PC-9 (cell line): ENCODE results near the gene GRID2. TPM values are rescaled to one million over a fixed set of nuclear protein-coding genes. Genes with fewer than 3 reads are reported as not detected.

ENCODE experiments used
- BruUV-seq: library from RNA; stranded (reverse); fragments of 400-500 nt; replicated peaks from 2 replicates; lab custom pipeline; 2021; lab: Mats Ljungman, UMichigan
- CTCF ChIA-PET: fragments of 300-600 bp; sonication (Branson Sonifier 250); formaldehyde crosslinking; loops from one replicate; lab custom pipeline; 2022; ENCODE audit warnings: antibody characterized with exemption; lab: Charles Lee
- POLR2A ChIA-PET: fragments of 300-600 bp; sonication (Branson Sonifier 250); formaldehyde crosslinking; loops from one replicate; lab custom pipeline; 2022; ENCODE audit warnings: antibody characterized with exemption; ENCODE audit not compliant: unreplicated experiment; lab: Charles Lee
- DNase-seq, 2 experiments: peaks; one replicate each; pipeline versions ENCODE4 v3.0.0 to v3.0.0-alpha.2; 2015 to 2022; ENCODE audit warnings: mixed read lengths in 1 of 2
- H2AFZ ChIP-seq: fragments of 200-600 bp; sonication (generic); 2 replicates; pipeline ENCODE4 v1.8.1; 2017; ENCODE audit warnings: antibody characterized with exemption
- H3F3A ChIP-seq: fragments of 200-600 bp; sonication (generic); 2 replicates; pipeline ENCODE4 v1.8.1; 2017; ENCODE audit warnings: antibody characterized with exemption, mild to moderate bottlenecking, low read depth; ENCODE audit not compliant: insufficient read depth
- H3K27ac ChIP-seq: fragments of 200-600 bp; sonication (generic); 2 replicates; pipeline ENCODE4 v1.6.1; 2016; ENCODE audit warnings: mixed run types
- H3K27me3 ChIP-seq: fragments of 200-600 bp; sonication (generic); 2 replicates; pipeline ENCODE4 v1.6.1; 2016; ENCODE audit warnings: low read depth, mixed run types; ENCODE audit not compliant: insufficient read depth
- H3K36me3 ChIP-seq: fragments of 200-600 bp; sonication (generic); 2 replicates; pipeline ENCODE4 v1.6.1; 2016; ENCODE audit warnings: low read depth, mixed run types
- H3K4me1 ChIP-seq: fragments of 200-600 bp; sonication (generic); replicated peaks from 2 replicates; pipeline ENCODE4 v1.6.1; 2016; ENCODE audit warnings: mixed run types; ENCODE audit not compliant: insufficient read depth
- H3K4me2 ChIP-seq: fragments of 200-600 bp; sonication (generic); 2 replicates; pipeline ENCODE4 v1.6.1; 2017; ENCODE audit warnings: mixed run types
- H3K4me3 ChIP-seq: fragments of 200-600 bp; sonication (generic); 2 replicates; pipeline ENCODE4 v1.6.1; 2016; ENCODE audit warnings: mixed run types
- H3K79me2 ChIP-seq: fragments of 200-600 bp; sonication (generic); 2 replicates; pipeline ENCODE4 v1.6.1; 2017; ENCODE audit warnings: low read depth, mixed run types
- H3K9me2 ChIP-seq: fragments of 200-600 bp; sonication (generic); 2 replicates; pipeline ENCODE4 v1.8.1; 2017; ENCODE audit warnings: mild to moderate bottlenecking; ENCODE audit not compliant: insufficient read depth
- H3K9me3 ChIP-seq: fragments of 200-600 bp; sonication (generic); 2 replicates; pipeline ENCODE4 v1.8.1; 2016; ENCODE audit warnings: low read depth; ENCODE audit not compliant: insufficient read depth
- H4K20me1 ChIP-seq: fragments of 200-600 bp; sonication (generic); 2 replicates; pipeline ENCODE4 v1.8.1; 2017; ENCODE audit not compliant: insufficient read depth
- CTCF ChIP-seq: fragments of 200-600 bp; sonication (generic); conservative IDR thresholded peaks from 2 replicates; pipeline ENCODE4 v1.6.1; 2017; ENCODE audit warnings: mixed run types, antibody characterized with exemption, mild to moderate bottlenecking, moderate library complexity
- EZH2 ChIP-seq: fragments of 200-600 bp; sonication (generic); IDR thresholded peaks from 2 replicates; pipeline ENCODE4 v1.8.0; 2017; ENCODE audit warnings: antibody characterized with exemption, low read depth
- intact Hi-C: fragments of 100-400 bp; cut with micrococcal nuclease; formaldehyde crosslinking; loops from one replicate; pipeline ENCODE4 v1.10.0; 2022; ENCODE audit not compliant: unreplicated experiment
- total RNA-seq: library from RNA; stranded (reverse); gene quantifications from 2 replicates; pipeline ENCODE4 v1.2.3, GENCODE V29; 2021

GRID2 gene
- total RNA-seq, 1 experiment from 2014 or later: not detected

GRCh38 chr4:92677805-92678204, 374.0 kb downstream of the GRID2 start:
- Histone ChIP-seq H3K4me2 (no peak overlapping the region), H4K20me1 (no peaks in the 10 kb centered on the region), H3F3A (no peaks in the 10 kb centered on the region), H3K27ac (no peak overlapping the region), H3K9me3 (no peaks in the 10 kb centered on the region), H3K36me3 (no peaks in the 10 kb centered on the region), H3K79me2 (no peaks in the 10 kb centered on the region), H3K9me2 (no peaks in the 10 kb centered on the region), H3K4me1 (no peaks in the 10 kb centered on the region), H2AFZ (no peak overlapping the region), H3K4me3 (no peak overlapping the region), H3K27me3 (no peaks in the 10 kb centered on the region)
- DNase-seq: no peak
- ChIA-PET CTCF (no interaction called here), POLR2A (no interaction called here)
- intact Hi-C loops: no loop called here
- no TSS peak for BruUV-seq
- TF ChIP-seq CTCF: no peak
- TF ChIP-seq EZH2: no peak

- no peak overlapping the region for H3K4me2 ChIP-seq
- H3K4me3 ChIP-seq: no peak overlapping the region
- intact Hi-C loops: no loop called here
- no peak overlapping the region for H2AFZ ChIP-seq
- no peaks in the 10 kb centered on the region for H3K9me3 ChIP-seq
- TF ChIP-seq EZH2 (no peak), CTCF (no peak)
- CTCF ChIA-PET: no interaction called here
- H4K20me1 ChIP-seq: no peaks in the 10 kb centered on the region
- POLR2A ChIA-PET: no interaction called here
- no TSS peak for BruUV-seq
- no peaks in the 10 kb centered on the region for H3K9me2 ChIP-seq
- H3K79me2 ChIP-seq: no peaks in the 10 kb centered on the region
- H3K27ac ChIP-seq: no peak overlapping the region
- H3K36me3 ChIP-seq: no peaks in the 10 kb centered on the region
- H3K4me1 ChIP-seq: no peaks in the 10 kb centered on the region
- no peaks in the 10 kb centered on the region for H3F3A ChIP-seq
- no peaks in the 10 kb centered on the region for H3K27me3 ChIP-seq
- DNase-seq: no peak
Observed at GRCh38 chr4:92678292-92678691, 374.5 kb downstream of the GRID2 start.

- TF ChIP-seq EZH2 (no peak), CTCF (no peak)
- no TSS peak for BruUV-seq
- no peaks in the 10 kb centered on the region for H3K9me3 ChIP-seq
- H3K4me3 ChIP-seq: no peak overlapping the region
- no peaks in the 10 kb centered on the region for H3K36me3 ChIP-seq
- POLR2A ChIA-PET: no interaction called here
- no peaks in the 10 kb centered on the region for H3K79me2 ChIP-seq
- no peak overlapping the region for H2AFZ ChIP-seq
- intact Hi-C loops: no loop called here
- no peaks in the 10 kb centered on the region for H3K27me3 ChIP-seq
- CTCF ChIA-PET: no interaction called here
- no peak for DNase-seq
- no peaks in the 10 kb centered on the region for H4K20me1 ChIP-seq
- no peak overlapping the region for H3K4me2 ChIP-seq
- H3K27ac ChIP-seq: no peak overlapping the region
- H3F3A ChIP-seq: no peaks in the 10 kb centered on the region
- no peaks in the 10 kb centered on the region for H3K9me2 ChIP-seq
- H3K4me1 ChIP-seq: no peaks in the 10 kb centered on the region
Observed at GRCh38 chr4:92679149-92679548, 375.4 kb downstream of the GRID2 start.
